Neural cell (in vitro differentiated cells): ENCODE measurements around the gene PTTG1IP. TPM values are rescaled to one million over a fixed set of nuclear protein-coding genes. Genes with fewer than 3 reads are reported as not detected.

Experiments used
- H2AFZ ChIP-seq: fragments of 200-600, 300-800 bp; sonication (generic), shearing (Covaris generic); 2 replicates; pipeline ENCODE4 v1.6.0; 2014; ENCODE audit warnings: low read depth, mild to moderate bottlenecking, antibody characterized with exemption, low read length, moderate library complexity
- H3F3A ChIP-seq: fragments of 200-600 bp; shearing (Covaris generic); 2 replicates; pipeline ENCODE4 v1.6.1; 2016; ENCODE audit warnings: mild to moderate bottlenecking, moderate library complexity, mixed read lengths, antibody characterized with exemption, low read length; ENCODE audit not compliant: insufficient read depth, poor library complexity, severe bottlenecking
- H3K27ac ChIP-seq: fragments of 200-600, 300-800 bp; sonication (generic), shearing (Covaris generic); 2 replicates; pipeline ENCODE4 v1.5.1; 2014; ENCODE audit warnings: mild to moderate bottlenecking, low read length, moderate library complexity
- H3K27me3 ChIP-seq: fragments of 300-800, 200-600 bp; sonication (generic), shearing (Covaris generic); 2 replicates; pipeline ENCODE4 v1.6.0; 2014; ENCODE audit warnings: mild to moderate bottlenecking, low read depth, low read length, moderate library complexity; ENCODE audit not compliant: insufficient read depth
- H3K36me3 ChIP-seq: fragments of 300-800, 200-600 bp; sonication (generic), shearing (Covaris generic); 2 replicates; pipeline ENCODE4 v1.5.1; 2014; ENCODE audit warnings: mild to moderate bottlenecking, antibody characterized with exemption, low read length, moderate library complexity; ENCODE audit not compliant: insufficient read depth
- H3K4me2 ChIP-seq: fragments of 300-800, 200-600 bp; sonication (generic), shearing (Covaris generic); 2 replicates; pipeline ENCODE4 v1.6.0; 2014; ENCODE audit warnings: mild to moderate bottlenecking, low read length
- H3K4me3 ChIP-seq: fragments of 300-800, 200-600 bp; sonication (generic), shearing (Covaris generic); 2 replicates; pipeline ENCODE4 v1.5.1; 2014; ENCODE audit warnings: mild to moderate bottlenecking, low read length, moderate library complexity
- H3K79me2 ChIP-seq: fragments of 200-600 bp; shearing (Covaris generic); replicated peaks from 2 replicates; pipeline ENCODE4 v1.6.0; 2014; ENCODE audit warnings: mild to moderate bottlenecking, low read length, moderate library complexity; ENCODE audit not compliant: insufficient read depth
- H3K9ac ChIP-seq: fragments of 300-800, 200-600 bp; sonication (generic), shearing (Covaris generic); 2 replicates; pipeline ENCODE4 v1.6.1; 2016; ENCODE audit warnings: mild to moderate bottlenecking, low read length, mixed read lengths
- H3K9me2 ChIP-seq: fragments of 200-600 bp; shearing (Covaris generic); 2 replicates; pipeline ENCODE4 v1.6.1; 2016; ENCODE audit warnings: mild to moderate bottlenecking, low read length, mixed read lengths; ENCODE audit not compliant: insufficient read depth
- H3K9me3 ChIP-seq: fragments of 200-600, 300-800 bp; sonication (generic), shearing (Covaris generic); 2 replicates; pipeline ENCODE4 v1.6.1; 2016; ENCODE audit warnings: mild to moderate bottlenecking, mixed run types, low read length, moderate library complexity, mixed read lengths
- H4K20me1 ChIP-seq: fragments of 200-600 bp; shearing (Covaris generic); 2 replicates; pipeline ENCODE4 v1.6.1; 2016; ENCODE audit warnings: mild to moderate bottlenecking, mixed run types; ENCODE audit not compliant: insufficient read depth
- EP300 ChIP-seq: fragments of 450-650 bp; conservative IDR thresholded peaks from 2 replicates; pipeline ENCODE4 v1.6.1; 2014; ENCODE audit warnings: antibody characterized with exemption, mild to moderate bottlenecking, moderate library complexity; ENCODE audit not compliant: poor library complexity, severe bottlenecking
- EZH2 ChIP-seq: fragments of 200-600, 300-800 bp; shearing (Covaris generic), sonication (generic); IDR thresholded peaks from 2 replicates; pipeline ENCODE4 v1.6.1; 2014; ENCODE audit warnings: antibody characterized with exemption, low read length, borderline replicate concordance, mild to moderate bottlenecking; ENCODE audit not compliant: insufficient read depth, poor library complexity, severe bottlenecking
- MXI1 ChIP-seq: fragments of 450-650 bp; conservative IDR thresholded peaks from 2 replicates; pipeline ENCODE4 v1.6.1; 2014; ENCODE audit warnings: antibody characterized with exemption, mild to moderate bottlenecking; ENCODE audit not compliant: poor library complexity, severe bottlenecking
- POLR2AphosphoS5 ChIP-seq: IDR thresholded peaks from 2 replicates; pipeline ENCODE4 v1.6.1; 2012
- RAD21 ChIP-seq: fragments of 450-650 bp; conservative IDR thresholded peaks from 2 replicates; pipeline ENCODE4 v1.6.1; 2014; ENCODE audit warnings: antibody characterized with exemption, mild to moderate bottlenecking, moderate library complexity
- SMC3 ChIP-seq: fragments of 450-650 bp; conservative IDR thresholded peaks from 2 replicates; pipeline ENCODE4 v1.6.1; 2014; ENCODE audit warnings: antibody characterized with exemption, mild to moderate bottlenecking, moderate library complexity; ENCODE audit not compliant: poor library complexity
- TAF1 ChIP-seq: IDR thresholded peaks from 2 replicates; pipeline ENCODE4 v1.6.1; 2012; ENCODE audit warnings: low read depth
- polyA plus RNA-seq: library from polyadenylated mRNA; depleted of rRNA; stranded (reverse); fragments of >200 nt; gene quantifications from 2 replicates; pipeline ENCODE4 v1.2.3, GENCODE V29; 2014
- TF ChIP-seq, protein P1 (sequence below): fragments of 450-650 bp; IDR thresholded peaks from 2 replicates; pipeline ENCODE4 v1.5.1; 2014; ENCODE audit warnings: antibody characterized with exemption, mild to moderate bottlenecking, moderate library complexity; ENCODE audit not compliant: poor library complexity, severe bottlenecking
- TF ChIP-seq, protein P2 (sequence below): IDR thresholded peaks from 2 replicates; pipeline ENCODE4 v1.6.1; 2012; ENCODE audit warnings: borderline replicate concordance

The PTTG1IP gene
- polyA plus RNA-seq, 1 donor from 2014 or later, result 152 TPM

DNA sequence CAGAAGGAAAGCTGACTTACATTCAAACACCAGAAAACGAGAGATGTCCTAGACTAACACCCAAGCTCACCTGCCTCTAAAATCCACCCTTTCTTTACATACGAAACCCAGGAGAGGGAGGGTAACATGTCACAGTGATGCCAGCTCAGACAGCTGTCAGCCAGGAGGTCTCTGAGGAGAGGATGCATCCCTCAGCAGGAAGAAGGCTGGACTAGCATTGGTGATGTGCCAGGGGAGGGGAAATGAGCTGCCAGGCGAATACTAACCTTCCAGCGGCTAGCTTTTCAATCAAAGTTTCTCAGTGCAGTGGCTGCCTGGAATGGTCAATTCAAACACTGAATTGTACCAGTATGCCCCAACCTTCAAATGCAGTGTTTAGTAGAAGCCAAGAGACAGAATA is 68.3 kb downstream of the PTTG1IP start:
- Histone ChIP-seq H4K20me1 (no peaks in the 10 kb centered on the region), H3K79me2 (peaks cover 9% of the 10 kb centered on the region)

DNA sequence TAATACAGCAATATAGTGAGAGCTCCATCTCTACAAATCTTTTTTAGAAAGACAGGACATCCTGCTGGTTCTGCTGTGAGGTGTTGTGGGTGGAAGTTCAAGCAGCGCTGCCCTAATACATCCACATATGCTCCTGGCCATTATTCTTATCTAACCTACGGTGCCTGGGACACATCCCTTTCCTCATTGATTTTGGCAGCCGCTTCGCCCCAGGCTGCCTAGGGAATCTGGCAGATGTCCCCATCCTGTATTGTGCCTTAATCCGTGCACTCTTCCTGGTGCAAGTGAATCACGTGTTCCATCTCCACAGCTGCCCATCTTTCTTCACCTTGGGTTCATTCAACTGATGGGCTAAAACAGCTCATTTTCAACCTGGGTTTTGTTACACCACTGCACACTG is 68.7 kb downstream of the PTTG1IP start:
- no peaks in the 10 kb centered on the region for H3K9me2 ChIP-seq
- H3K36me3 ChIP-seq, result no peaks in the 10 kb centered on the region
- H3K27ac ChIP-seq, result no peak overlapping the region
- H3K4me3 ChIP-seq, result no peak overlapping the region
- H2AFZ ChIP-seq, result no peak overlapping the region
- H3K79me2 ChIP-seq, result peaks cover 14% of the 10 kb centered on the region
- no peaks in the 10 kb centered on the region for H3K27me3 ChIP-seq
- H3K9ac ChIP-seq, result no peak overlapping the region
- no peak overlapping the region for H3K4me2 ChIP-seq
- no peaks in the 10 kb centered on the region for H3F3A ChIP-seq
- H3K9me3 ChIP-seq, result no peaks in the 10 kb centered on the region
- TF ChIP-seq, protein P1, sequence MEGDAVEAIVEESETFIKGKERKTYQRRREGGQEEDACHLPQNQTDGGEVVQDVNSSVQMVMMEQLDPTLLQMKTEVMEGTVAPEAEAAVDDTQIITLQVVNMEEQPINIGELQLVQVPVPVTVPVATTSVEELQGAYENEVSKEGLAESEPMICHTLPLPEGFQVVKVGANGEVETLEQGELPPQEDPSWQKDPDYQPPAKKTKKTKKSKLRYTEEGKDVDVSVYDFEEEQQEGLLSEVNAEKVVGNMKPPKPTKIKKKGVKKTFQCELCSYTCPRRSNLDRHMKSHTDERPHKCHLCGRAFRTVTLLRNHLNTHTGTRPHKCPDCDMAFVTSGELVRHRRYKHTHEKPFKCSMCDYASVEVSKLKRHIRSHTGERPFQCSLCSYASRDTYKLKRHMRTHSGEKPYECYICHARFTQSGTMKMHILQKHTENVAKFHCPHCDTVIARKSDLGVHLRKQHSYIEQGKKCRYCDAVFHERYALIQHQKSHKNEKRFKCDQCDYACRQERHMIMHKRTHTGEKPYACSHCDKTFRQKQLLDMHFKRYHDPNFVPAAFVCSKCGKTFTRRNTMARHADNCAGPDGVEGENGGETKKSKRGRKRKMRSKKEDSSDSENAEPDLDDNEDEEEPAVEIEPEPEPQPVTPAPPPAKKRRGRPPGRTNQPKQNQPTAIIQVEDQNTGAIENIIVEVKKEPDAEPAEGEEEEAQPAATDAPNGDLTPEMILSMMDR, result no peak
- no peak for TF ChIP-seq POLR2AphosphoS5
- no peak for TF ChIP-seq RAD21
- no peak for TF ChIP-seq EP300
- TF ChIP-seq TAF1, result no peak
- TF ChIP-seq, protein P2, sequence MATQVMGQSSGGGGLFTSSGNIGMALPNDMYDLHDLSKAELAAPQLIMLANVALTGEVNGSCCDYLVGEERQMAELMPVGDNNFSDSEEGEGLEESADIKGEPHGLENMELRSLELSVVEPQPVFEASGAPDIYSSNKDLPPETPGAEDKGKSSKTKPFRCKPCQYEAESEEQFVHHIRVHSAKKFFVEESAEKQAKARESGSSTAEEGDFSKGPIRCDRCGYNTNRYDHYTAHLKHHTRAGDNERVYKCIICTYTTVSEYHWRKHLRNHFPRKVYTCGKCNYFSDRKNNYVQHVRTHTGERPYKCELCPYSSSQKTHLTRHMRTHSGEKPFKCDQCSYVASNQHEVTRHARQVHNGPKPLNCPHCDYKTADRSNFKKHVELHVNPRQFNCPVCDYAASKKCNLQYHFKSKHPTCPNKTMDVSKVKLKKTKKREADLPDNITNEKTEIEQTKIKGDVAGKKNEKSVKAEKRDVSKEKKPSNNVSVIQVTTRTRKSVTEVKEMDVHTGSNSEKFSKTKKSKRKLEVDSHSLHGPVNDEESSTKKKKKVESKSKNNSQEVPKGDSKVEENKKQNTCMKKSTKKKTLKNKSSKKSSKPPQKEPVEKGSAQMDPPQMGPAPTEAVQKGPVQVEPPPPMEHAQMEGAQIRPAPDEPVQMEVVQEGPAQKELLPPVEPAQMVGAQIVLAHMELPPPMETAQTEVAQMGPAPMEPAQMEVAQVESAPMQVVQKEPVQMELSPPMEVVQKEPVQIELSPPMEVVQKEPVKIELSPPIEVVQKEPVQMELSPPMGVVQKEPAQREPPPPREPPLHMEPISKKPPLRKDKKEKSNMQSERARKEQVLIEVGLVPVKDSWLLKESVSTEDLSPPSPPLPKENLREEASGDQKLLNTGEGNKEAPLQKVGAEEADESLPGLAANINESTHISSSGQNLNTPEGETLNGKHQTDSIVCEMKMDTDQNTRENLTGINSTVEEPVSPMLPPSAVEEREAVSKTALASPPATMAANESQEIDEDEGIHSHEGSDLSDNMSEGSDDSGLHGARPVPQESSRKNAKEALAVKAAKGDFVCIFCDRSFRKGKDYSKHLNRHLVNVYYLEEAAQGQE, result no peak
- TF ChIP-seq EZH2, result no peak
- TF ChIP-seq SMC3, result no peak
- TF ChIP-seq MXI1, result no peak
- no peaks in the 10 kb centered on the region for H4K20me1 ChIP-seq

More for the DNA sequence above, 68.3 kb downstream of the PTTG1IP start:
- Histone ChIP-seq H3K36me3 (no peaks in the 10 kb centered on the region), H3K27ac (no peak overlapping the region), H3F3A (no peaks in the 10 kb centered on the region), H2AFZ (no peak overlapping the region), H3K9me2 (no peaks in the 10 kb centered on the region), H3K4me3 (no peak overlapping the region), H3K9ac (no peak overlapping the region), H3K9me3 (no peaks in the 10 kb centered on the region), H3K27me3 (no peaks in the 10 kb centered on the region), H3K4me2 (no peak overlapping the region)
- TF ChIP-seq RAD21 (no peak), EP300 (no peak)
- TF ChIP-seq, protein P1, result no peak
- TF ChIP-seq, protein P2, result no peak
